Measurements from ENCODE around the gene ACKR2. TPM values are rescaled to one million over a fixed set of nuclear protein-coding genes. Genes with fewer than 3 reads are reported as not detected.
"Not testable (repeated sequence)": the region's sequence is repeated elsewhere in the genome, so short reads cannot be mapped to it uniquely, and the experiment has no call there.

ACKR2 gene
- total RNA-seq, 2 experiments from 2014 or later, result 2.8 to 2.9 TPM

- Mint-ChIP-seq H3K27ac (no peak overlapping the region), H3K9me3 (no peaks in the 10 kb centered on the region), H3K4me1 (peaks cover 11% of the 10 kb centered on the region)
These were observed 18.5 kb upstream of the ACKR2 start for GRCh38 chr3:42790714-42791229.

GRCh38 chr3:42795621-42796181, 13.5 kb upstream of the ACKR2 start:
- H3K27me3 Mint-ChIP-seq, result no peaks in the 10 kb centered on the region
- no peaks in the 10 kb centered on the region for H3K9me3 Mint-ChIP-seq
- no peak overlapping the region for H3K27ac Mint-ChIP-seq
- DNase-seq, result no peak
- H3K36me3 Mint-ChIP-seq, result peaks cover 34% of the 10 kb centered on the region
- no peak overlapping the region for H3K4me3 Mint-ChIP-seq
- H3K4me1 Mint-ChIP-seq, result peaks cover 23% of the 10 kb centered on the region

More at GRCh38 chr3:42790714-42791229, 18.5 kb upstream of the ACKR2 start:
- DNase-seq, result no peak
- Mint-ChIP-seq H3K36me3 (peaks cover 24% of the 10 kb centered on the region), H3K4me3 (no peak overlapping the region), H3K27me3 (no peaks in the 10 kb centered on the region)

DNA sequence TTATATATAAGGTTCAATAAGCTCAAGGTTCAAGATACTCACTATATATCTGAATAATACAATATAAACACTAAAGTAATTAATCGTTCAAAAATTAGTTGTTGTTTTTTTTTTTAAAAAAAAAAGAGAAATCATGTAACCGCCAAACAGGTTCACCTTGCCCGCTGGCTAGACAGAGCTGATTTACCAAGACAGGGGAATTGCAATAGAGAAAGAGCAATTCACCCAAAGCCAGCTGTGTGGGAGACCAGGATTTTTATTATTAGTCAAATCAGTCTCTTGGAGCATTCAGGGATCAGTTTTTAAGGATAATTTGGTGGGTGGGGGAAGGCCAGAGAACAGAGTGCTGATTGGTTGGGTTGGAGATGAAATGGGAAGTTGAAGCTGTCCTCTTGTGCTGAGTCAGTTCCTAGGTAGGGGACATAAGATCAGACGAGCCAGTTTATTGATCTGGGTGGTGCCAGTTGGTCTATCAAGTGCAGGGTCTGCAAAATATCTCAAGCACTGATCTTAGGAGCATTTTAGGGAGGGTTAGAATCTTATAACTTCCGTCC, 12.8 kb upstream of the ACKR2 start:
- Mint-ChIP-seq H3K27me3 (no peaks in the 10 kb centered on the region), H3K4me1 (peaks cover 27% of the 10 kb centered on the region), H3K4me3 (no peak overlapping the region), H3K36me3 (peaks cover 34% of the 10 kb centered on the region), H3K9me3 (no peaks in the 10 kb centered on the region), H3K27ac (no peak overlapping the region)
- no peak for DNase-seq

GRCh38 chr3:42799376-42799775, 9.9 kb upstream of the ACKR2 start:
- Mint-ChIP-seq H3K9me3 (no peaks in the 10 kb centered on the region), H3K27ac (no peak overlapping the region), H3K4me1 (peaks cover 39% of the 10 kb centered on the region), H3K27me3 (no peaks in the 10 kb centered on the region), H3K36me3 (peaks cover 28% of the 10 kb centered on the region), H3K4me3 (no peak overlapping the region)
- DNase-seq, result no peak

DNA sequence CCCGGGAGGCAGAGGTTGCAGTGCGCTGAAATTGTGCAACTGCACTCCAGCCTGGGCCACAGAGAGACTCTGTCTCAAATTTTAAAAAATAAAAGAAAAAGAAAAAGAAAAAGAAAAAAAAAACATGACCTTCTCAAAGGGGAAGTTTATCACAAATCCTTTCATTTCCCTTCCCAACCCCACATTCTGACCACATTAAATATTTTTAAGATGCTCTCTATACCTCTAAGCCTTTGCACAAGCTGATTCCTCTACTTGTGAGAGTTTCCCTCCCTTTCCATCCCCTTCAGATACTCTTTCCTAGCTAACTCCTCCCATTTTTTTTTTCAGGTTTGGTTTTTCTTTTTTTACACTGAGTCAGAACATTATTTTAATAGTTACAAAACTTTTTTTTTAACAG, 9.0 kb upstream of the ACKR2 start:
- no peak overlapping the region for H3K4me3 Mint-ChIP-seq
- H3K36me3 Mint-ChIP-seq, result peaks cover 28% of the 10 kb centered on the region
- no peak for DNase-seq
- peaks cover 39% of the 10 kb centered on the region for H3K4me1 Mint-ChIP-seq
- H3K9me3 Mint-ChIP-seq, result no peaks in the 10 kb centered on the region
- H3K27me3 Mint-ChIP-seq, result peaks cover 2% of the 10 kb centered on the region
- no peak overlapping the region for H3K27ac Mint-ChIP-seq

DNA sequence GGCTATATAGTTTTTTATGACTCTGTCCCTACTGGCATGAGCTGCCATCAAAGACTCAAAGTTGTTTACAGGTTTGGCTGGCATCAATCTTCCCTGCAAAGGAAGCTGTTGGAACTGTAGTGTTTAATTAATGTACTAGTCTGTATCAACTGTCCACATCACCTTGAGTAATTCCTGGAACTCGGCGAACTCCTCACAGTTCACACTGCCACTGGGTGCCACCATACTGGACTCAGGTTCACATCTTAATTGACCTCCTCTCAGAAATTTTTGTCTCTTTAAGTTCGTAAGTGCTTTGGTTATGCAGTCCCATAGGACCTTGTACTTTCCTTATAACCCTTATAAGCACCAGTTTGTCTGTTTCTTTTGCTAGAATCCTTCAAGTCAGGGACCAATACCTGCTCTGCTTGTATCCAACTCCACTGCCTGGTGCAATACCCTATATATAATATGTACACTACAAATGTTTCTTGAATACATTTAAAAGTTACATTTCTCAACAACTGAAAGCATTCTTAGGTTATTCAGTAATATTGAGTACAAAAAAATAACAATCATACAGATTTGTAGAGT, 8.1 kb upstream of the ACKR2 start:
- Mint-ChIP-seq H3K4me3 (no peak overlapping the region), H3K27ac (no peak overlapping the region), H3K4me1 (peaks cover 36% of the 10 kb centered on the region), H3K27me3 (peaks cover 11% of the 10 kb centered on the region), H3K36me3 (peaks cover 26% of the 10 kb centered on the region), H3K9me3 (no peaks in the 10 kb centered on the region)
- no peak for DNase-seq

DNA sequence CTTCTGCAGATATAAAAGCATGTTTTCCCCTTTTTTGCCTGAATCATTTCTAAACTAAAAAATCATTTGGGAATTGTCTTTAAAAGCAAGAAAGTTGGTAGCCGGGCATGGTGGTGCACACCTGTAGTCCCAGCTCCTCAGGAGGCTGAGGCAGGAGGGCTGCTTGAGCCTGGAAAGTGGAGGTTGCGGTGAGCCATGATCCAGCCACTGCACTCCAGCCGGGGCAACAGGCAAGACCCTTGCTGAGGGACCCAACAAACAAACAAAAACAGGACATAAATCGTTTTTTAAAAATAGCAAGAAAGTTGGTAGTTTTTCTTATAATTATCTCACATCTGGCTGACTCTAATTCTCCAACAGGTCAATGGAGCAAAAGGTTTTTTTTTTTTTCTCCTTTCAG, 7.5 kb upstream of the ACKR2 start:
- Mint-ChIP-seq H3K27me3 (peaks cover 16% of the 10 kb centered on the region), H3K4me3 (no peak overlapping the region), H3K9me3 (no peaks in the 10 kb centered on the region), H3K36me3 (peaks cover 23% of the 10 kb centered on the region), H3K4me1 (peaks cover 33% of the 10 kb centered on the region), H3K27ac (no peak overlapping the region)
- no peak for DNase-seq

DNA sequence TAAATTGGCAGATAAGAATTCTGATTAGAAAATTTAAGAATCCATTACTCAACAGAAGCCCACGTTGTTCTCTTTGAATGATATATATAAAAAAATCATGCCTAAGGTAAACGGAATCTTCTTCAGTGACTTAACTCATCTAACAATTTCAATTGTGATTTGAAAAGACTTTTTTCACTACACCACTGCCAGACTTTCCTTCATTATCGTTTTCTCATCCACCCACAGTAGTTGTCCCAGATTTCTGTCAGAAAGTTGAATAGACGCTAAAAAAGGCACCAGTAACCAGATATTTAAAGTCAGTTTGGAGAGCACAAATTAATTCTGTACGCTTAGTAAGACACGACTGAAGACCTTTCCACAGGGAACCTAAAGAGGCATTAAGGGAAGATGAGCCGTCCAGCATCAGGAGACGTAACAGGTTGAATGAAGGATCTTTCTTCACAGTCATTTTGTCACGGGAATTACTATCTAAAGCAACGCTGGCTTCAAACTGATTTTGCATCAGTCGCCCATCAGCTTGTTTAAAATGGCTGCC, 6.3 kb upstream of the ACKR2 start:
- Mint-ChIP-seq H3K36me3 (peaks cover 23% of the 10 kb centered on the region), H3K27ac (peak overlapping the region; percentile 87), H3K4me1 (peaks cover 33% of the 10 kb centered on the region)

GRCh38 chr3:42803414-42804105, 5.7 kb upstream of the ACKR2 start:
- peak; percentile 38 for DNase-seq
- Mint-ChIP-seq H3K4me1 (peaks cover 33% of the 10 kb centered on the region), H3K36me3 (peaks cover 23% of the 10 kb centered on the region), H3K9me3 (no peaks in the 10 kb centered on the region), H3K27ac (peak overlapping the region; percentile 87), H3K4me3 (peak overlapping the region; percentile 90), H3K27me3 (peaks cover 19% of the 10 kb centered on the region)

More for the DNA sequence above, 6.3 kb upstream of the ACKR2 start:
- Mint-ChIP-seq H3K9me3 (no peaks in the 10 kb centered on the region), H3K27me3 (peaks cover 19% of the 10 kb centered on the region), H3K4me3 (peak overlapping the region; percentile 90)
- DNase-seq, result no peak

DNA sequence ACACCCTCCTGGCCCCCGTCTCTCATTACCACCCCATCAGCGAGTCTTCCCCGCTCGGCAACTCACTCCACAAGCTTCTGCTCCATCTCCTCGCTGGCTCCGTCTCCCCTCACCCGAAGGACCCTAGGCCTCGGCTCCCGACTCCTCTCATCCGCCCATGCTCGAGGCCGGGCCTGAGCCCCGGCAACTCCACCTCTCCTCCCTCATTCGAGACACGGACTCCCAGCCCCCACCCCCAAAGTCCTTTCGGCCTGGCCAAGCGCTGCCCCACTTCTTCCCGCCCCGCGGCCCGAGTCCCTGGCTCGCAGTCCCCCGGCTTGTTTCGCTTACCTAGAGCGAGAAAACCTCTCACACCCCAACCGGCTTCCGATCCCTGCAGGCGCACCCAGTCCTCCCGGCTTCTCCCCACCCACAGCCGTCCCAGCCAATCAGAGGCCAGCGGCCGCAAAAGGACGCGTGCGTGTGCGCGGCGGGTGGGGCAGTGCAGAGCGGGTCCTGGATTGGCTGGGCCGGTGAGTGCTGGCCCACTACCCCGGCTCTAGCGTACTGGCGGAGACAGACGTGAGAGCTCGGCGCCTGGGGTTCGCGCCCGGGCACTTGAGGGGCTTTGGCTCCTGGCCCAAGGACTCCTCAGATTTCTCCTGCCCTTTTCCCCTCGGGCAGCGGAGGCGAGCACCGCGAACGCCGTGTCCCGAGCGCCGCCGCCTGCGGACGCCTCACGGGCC, 5.0 kb upstream of the ACKR2 start, which contains the start of gene HIGD1A:
Gene HIGD1A, minus strand, starts transcription at position 385 of the 725 bp plus-strand sequence. CDS start 10,237 bp downstream, outside the sequence.
- Mint-ChIP-seq H3K27me3 (peaks cover 19% of the 10 kb centered on the region), H3K36me3 (peaks cover 22% of the 10 kb centered on the region), H3K27ac (peak within 1 kb of the TSS; percentile 87), H3K4me1 (peaks cover 33% of the 10 kb centered on the region), H3K4me3 (peak within 1 kb of the TSS; percentile 90), H3K9me3 (no peaks in the 10 kb centered on the region)
- DNase-seq, result peak; percentile 96

DNA sequence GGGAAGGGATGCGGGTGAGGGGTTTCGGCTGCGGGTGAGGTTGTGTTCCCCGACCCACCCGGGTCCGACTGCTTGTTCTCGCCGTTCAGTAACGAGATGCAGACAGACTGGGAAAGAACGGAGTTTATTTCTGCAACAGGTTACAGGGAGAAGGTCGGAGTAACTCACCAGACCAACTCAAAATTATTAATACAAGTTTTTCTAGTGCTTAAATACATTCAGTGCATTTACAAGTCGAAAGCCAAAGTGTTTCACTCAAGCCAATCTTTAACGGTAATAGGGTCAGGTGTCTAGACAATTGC, 4.5 kb upstream of the ACKR2 start:
- peak overlapping the region; percentile 90 for H3K4me3 Mint-ChIP-seq
- H3K9me3 Mint-ChIP-seq, result no peaks in the 10 kb centered on the region
- DNase-seq, result no peak
- H3K27me3 Mint-ChIP-seq, result peaks cover 19% of the 10 kb centered on the region
- peak overlapping the region; percentile 87 for H3K27ac Mint-ChIP-seq
- peaks cover 17% of the 10 kb centered on the region for H3K36me3 Mint-ChIP-seq
- H3K4me1 Mint-ChIP-seq, result peaks cover 30% of the 10 kb centered on the region

DNA sequence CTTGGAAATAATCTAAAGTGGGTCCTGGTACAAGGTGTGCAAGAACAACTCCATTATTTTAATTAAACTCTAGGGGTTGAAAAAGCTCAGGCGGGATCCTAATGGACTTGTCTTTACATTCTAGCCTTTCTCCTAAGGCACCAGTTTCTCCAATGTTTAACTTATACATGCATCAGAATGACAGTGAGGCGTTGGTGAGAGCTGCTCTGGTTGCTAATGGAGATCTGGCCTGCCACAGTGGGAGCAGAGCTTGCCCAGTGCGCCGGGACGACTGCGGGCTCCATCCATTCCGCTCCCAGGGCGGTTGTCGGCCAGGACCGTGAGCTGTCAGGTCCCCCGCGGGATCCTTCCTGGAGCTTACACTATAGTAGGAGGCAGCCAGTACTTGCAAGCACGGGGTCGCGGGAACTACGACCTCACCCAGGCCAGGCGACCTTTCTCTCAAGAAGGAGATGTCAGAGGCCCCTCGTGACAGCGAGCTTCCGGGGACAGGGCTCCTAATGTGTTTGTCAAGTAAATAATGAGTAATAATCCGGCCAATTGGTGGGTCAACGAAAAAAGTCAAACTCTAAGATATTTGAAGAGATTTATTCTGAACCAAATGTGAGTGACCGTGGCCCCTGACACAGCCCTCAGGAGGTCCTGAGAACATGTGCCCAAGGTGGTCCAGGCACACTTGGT, 4.0 kb upstream of the ACKR2 start:
- peaks cover 14% of the 10 kb centered on the region for H3K36me3 Mint-ChIP-seq
- peaks cover 28% of the 10 kb centered on the region for H3K4me1 Mint-ChIP-seq
- H3K27ac Mint-ChIP-seq, result no peak overlapping the region
- no peak for DNase-seq
- H3K4me3 Mint-ChIP-seq, result peak overlapping the region; percentile 90
- H3K9me3 Mint-ChIP-seq, result no peaks in the 10 kb centered on the region
- H3K27me3 Mint-ChIP-seq, result peaks cover 19% of the 10 kb centered on the region

GRCh38 chr3:42807929-42808328, 1.3 kb upstream of the ACKR2 start:
- Mint-ChIP-seq H3K27ac (no peak overlapping the region), H3K27me3 (peaks cover 19% of the 10 kb centered on the region), H3K4me1 (peaks cover 5% of the 10 kb centered on the region), H3K4me3 (no peak overlapping the region), H3K9me3 (no peaks in the 10 kb centered on the region), H3K36me3 (peaks cover 10% of the 10 kb centered on the region)
- no peak for DNase-seq

- H3K27me3 Mint-ChIP-seq, result peaks cover 13% of the 10 kb centered on the region
- H3K4me1 Mint-ChIP-seq, DNase-seq, H3K4me3 Mint-ChIP-seq, H3K36me3 Mint-ChIP-seq, H3K9me3 Mint-ChIP-seq, H3K27ac Mint-ChIP-seq: not testable (repeated sequence)
These were observed 1.5 kb downstream of the ACKR2 start for GRCh38 chr3:42810706-42811105.

Measured in activated naive CD8-positive, alpha-beta T cell treated with anti-CD3 and anti-CD28 coated beads for 36 hours (primary cell).